Omental fat pad (tissue), 4 donors: ENCODE measurements around the gene STING1. TPM values are rescaled to one million over a fixed set of nuclear protein-coding genes. Genes with fewer than 3 reads are reported as not detected.
A peak's percentile ranks its signal among the peaks of the same experiment; 100 is the strongest.
"Not testable (repeated sequence)": the region's sequence is repeated elsewhere in the genome, so short reads cannot be mapped to it uniquely, and the experiment has no call there.

Experiments used
- ATAC-seq: fragments of 150-250 bp; one replicate; pipeline ENCODE4 v1.9.1; 2016; ENCODE audit warnings: mild to moderate bottlenecking, moderate library complexity; ENCODE audit not compliant: low FRiP score
- DNase-seq: peaks from one replicate; pipeline ENCODE4 v3.0.0-alpha.2; 2019; ENCODE audit warnings: low spot score
- CTCF ChIP-seq, 3 donors: fragments of 450-650 bp; IDR thresholded peaks; one replicate each; pipeline ENCODE4 v1.5.1; 2016 to 2017; ENCODE audit warnings: antibody characterized with exemption in 3 of 3, mild to moderate bottlenecking in 3 of 3, moderate library complexity in 2 of 3
- total RNA-seq, 4 donors: library from RNA; depleted of rRNA; stranded (reverse); fragments of >200 nt; gene quantifications; one replicate each; pipeline ENCODE4 v1.1.0, GENCODE V29; 2016

The STING1 gene
- total RNA-seq, 4 donors from 2014 or later, result 32.8 to 93.3 (median 48.7) TPM

GRCh38 chr5:139524446-139524845 is 41.9 kb upstream of the STING1 start:
- TF ChIP-seq CTCF (IDR thresholded peaks at IDR 0.05), result no peak
- ATAC-seq (no peak), DNase-seq (no peak)

- no peak for TF ChIP-seq CTCF (IDR thresholded peaks at IDR 0.05)
- ATAC-seq, result no peak
- no peak for DNase-seq
Measured at GRCh38 chr5:139523635-139524445, 41.3 kb upstream of the STING1 start.

- peak; percentile 88 for DNase-seq
- TF ChIP-seq CTCF (IDR thresholded peaks at IDR 0.05), result peak in 2 of 3 donors; percentile 68 to 76
- ATAC-seq, result peak; percentile 99
Measured at GRCh38 chr5:139517683-139518564, 35.4 kb upstream of the STING1 start.

- TF ChIP-seq CTCF (IDR thresholded peaks at IDR 0.05), result no peak
- ATAC-seq (no peak), DNase-seq (no peak)
Measured at GRCh38 chr5:139514486-139514856, 31.9 kb upstream of the STING1 start.

- ATAC-seq (no peak), DNase-seq (no peak)
- TF ChIP-seq CTCF (IDR thresholded peaks at IDR 0.05), result no peak
Measured at GRCh38 chr5:139513852-139514485, 31.4 kb upstream of the STING1 start.

- peak; percentile 54 for DNase-seq
- not testable (repeated sequence) for ATAC-seq
Measured at GRCh38 chr5:139513434-139513833, 30.9 kb upstream of the STING1 start.

GRCh38 chr5:139512786-139513390 is 30.3 kb upstream of the STING1 start:
- ATAC-seq, result no peak
- DNase-seq, result no peak
- no peak for TF ChIP-seq CTCF (IDR thresholded peaks at IDR 0.05)

GRCh38 chr5:139504722-139505121 is 22.2 kb upstream of the STING1 start:
- DNase-seq, result not testable (repeated sequence)

GRCh38 chr5:139503879-139504278 is 21.3 kb upstream of the STING1 start:
- DNase-seq, ATAC-seq: not testable (repeated sequence)

More at GRCh38 chr5:139504722-139505121, 22.2 kb upstream of the STING1 start:
- not testable (repeated sequence) for ATAC-seq

- not testable (repeated sequence) for DNase-seq, ATAC-seq
Measured at GRCh38 chr5:139503036-139503817, 20.7 kb upstream of the STING1 start.
